ENCODE measurements around the gene OXER1.

GRCh38 chr2:42787424-42787787 lies 23.5 kb upstream of the OXER1 start:
- TF ChIP-seq CTCF (IDR thresholded peaks at IDR 0.05) (no peak), POLR2A (IDR thresholded peaks at IDR 0.05) (no peak)
